Mucosa of rectum (tissue), 2 donors: ENCODE results near the gene ZDHHC11.
"Not testable (repeated sequence)": the region's sequence is repeated elsewhere in the genome, so short reads cannot be mapped to it uniquely, and the experiment has no call there.

Source experiments
- H3K27ac ChIP-seq, 2 donors: one replicate each; pipeline ENCODE4 v1.7.0; 2013; ENCODE audit warnings: inconsistent platforms in 2 of 2, low read depth in 2 of 2, low read length in 2 of 2
- H3K27me3 ChIP-seq, 2 donors: one replicate each; pipeline ENCODE4 v1.7.0; 2013; ENCODE audit warnings: low read length in 2 of 2; ENCODE audit not compliant: control insufficient read depth in 2 of 2, insufficient read depth in 2 of 2
- H3K36me3 ChIP-seq, 2 donors: one replicate each; pipeline ENCODE4 v1.7.0; 2013; ENCODE audit warnings: low read length in 2 of 2; ENCODE audit not compliant: control insufficient read depth in 2 of 2, insufficient read depth in 2 of 2
- H3K4me1 ChIP-seq, 2 donors: one replicate each; pipeline ENCODE4 v1.7.0; 2013; ENCODE audit warnings: low read length in 2 of 2, mild to moderate bottlenecking in 1 of 2; ENCODE audit not compliant: control insufficient read depth in 2 of 2, insufficient read depth in 2 of 2
- H3K4me3 ChIP-seq, 2 donors: one replicate each; pipeline ENCODE4 v1.7.0; 2013; ENCODE audit warnings: low read length in 2 of 2
- H3K9ac ChIP-seq, 2 donors: one replicate each; pipeline ENCODE4 v1.7.0; 2013; ENCODE audit warnings: low read length in 2 of 2, low read depth in 1 of 2, mild to moderate bottlenecking in 1 of 2
- H3K9me3 ChIP-seq, 2 donors: one replicate each; pipeline ENCODE4 v1.7.0; 2013; ENCODE audit warnings: low read length in 2 of 2; ENCODE audit not compliant: control insufficient read depth in 2 of 2
- donor health status: healthy.
- donor health status: Normal muscosa, but diverticular disease.

ZDHHC11 gene

DNA sequence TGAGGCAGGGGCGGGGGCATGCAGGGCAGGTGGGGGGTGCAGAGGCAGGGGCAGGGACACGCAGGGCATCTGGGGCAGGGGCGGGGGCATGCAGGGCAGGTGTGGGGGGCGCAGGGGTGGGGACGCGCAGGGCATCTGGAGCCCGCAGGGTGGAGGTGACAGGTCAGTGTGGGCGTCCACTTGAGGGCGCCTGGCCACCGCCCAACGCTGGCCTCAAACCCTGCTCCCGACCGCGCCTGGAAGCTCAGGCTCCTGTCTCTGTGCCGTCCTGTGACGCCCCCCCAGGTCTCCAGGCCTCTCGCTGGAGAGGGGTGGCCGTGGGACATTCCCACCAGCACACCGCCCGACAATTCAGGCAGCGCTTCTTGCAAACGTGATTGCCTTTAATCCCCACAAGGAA, 6.9 kb downstream of the ZDHHC11 start:
- H3K4me3 ChIP-seq, H3K27ac ChIP-seq, H3K36me3 ChIP-seq, H3K27me3 ChIP-seq, H3K4me1 ChIP-seq, H3K9me3 ChIP-seq, H3K9ac ChIP-seq: not testable (repeated sequence)

DNA sequence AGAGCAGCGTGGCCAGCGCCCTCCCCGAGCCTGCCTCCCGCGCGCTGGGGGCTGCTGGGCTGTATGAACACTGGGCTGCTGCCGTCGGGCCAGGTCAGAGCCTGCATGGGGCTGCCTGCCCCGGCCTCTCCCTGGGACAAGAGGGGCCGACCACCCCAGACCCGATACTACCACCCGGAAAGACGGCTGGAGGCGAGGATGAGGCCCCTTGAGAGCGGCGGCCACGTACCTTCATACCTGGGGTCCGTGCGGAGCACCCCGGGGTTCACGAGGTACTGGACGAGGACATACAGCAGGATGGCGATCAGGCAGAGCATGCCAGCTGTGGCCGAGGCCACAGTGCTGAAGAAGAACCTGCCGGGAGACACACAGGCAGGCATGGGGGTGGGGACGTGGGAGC, 7.4 kb downstream of the ZDHHC11 start:
- H3K9me3 ChIP-seq, H3K9ac ChIP-seq, H3K4me1 ChIP-seq: not testable (repeated sequence)

DNA sequence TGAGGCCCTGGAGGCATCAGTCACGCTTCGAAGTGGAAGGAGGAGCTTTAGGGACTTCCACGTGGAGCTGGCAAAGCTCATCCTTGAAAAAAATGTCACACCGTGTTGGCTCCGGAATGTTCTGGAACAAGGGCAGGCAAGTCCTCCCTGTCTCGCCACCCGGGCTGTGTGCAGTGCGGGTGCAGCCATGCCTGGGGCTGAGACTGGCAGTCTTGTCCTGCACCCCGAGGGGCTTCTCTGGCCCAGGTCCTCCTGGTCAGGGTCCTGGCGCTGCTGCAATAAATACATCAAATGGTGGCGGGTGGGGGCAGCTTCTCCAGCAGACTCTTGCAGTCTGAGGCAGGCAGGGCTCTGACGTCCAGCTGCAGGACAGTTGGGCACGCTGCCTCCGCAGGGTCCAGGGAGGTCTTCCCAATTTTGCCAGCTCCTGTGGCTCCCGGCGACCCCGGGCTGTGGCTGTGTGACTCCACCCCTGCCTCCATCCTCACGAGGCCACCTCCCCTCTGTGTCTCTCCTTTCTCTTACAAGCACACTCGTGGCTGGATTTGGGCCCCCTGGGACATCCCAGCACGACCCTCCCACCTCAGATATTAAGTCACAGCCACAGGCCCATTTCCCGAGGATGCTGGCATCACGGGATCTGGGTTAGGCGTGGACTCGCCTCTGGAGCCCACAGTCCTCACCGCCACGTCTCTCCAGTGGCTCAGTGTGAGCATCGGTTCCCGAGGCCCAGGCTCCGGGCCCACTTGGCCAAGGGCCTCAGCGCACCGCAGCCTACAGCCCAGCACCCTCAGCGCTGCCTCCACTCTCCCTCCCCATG, 8.2 kb downstream of the ZDHHC11 start:
- H3K9me3 ChIP-seq, H3K4me1 ChIP-seq, H3K27me3 ChIP-seq, H3K27ac ChIP-seq, H3K36me3 ChIP-seq, H3K4me3 ChIP-seq, H3K9ac ChIP-seq: not testable (repeated sequence)

More for the DNA sequence above, 7.4 kb downstream of the ZDHHC11 start:
- not testable (repeated sequence) for H3K36me3 ChIP-seq, H3K27me3 ChIP-seq, H3K4me3 ChIP-seq, H3K27ac ChIP-seq

DNA sequence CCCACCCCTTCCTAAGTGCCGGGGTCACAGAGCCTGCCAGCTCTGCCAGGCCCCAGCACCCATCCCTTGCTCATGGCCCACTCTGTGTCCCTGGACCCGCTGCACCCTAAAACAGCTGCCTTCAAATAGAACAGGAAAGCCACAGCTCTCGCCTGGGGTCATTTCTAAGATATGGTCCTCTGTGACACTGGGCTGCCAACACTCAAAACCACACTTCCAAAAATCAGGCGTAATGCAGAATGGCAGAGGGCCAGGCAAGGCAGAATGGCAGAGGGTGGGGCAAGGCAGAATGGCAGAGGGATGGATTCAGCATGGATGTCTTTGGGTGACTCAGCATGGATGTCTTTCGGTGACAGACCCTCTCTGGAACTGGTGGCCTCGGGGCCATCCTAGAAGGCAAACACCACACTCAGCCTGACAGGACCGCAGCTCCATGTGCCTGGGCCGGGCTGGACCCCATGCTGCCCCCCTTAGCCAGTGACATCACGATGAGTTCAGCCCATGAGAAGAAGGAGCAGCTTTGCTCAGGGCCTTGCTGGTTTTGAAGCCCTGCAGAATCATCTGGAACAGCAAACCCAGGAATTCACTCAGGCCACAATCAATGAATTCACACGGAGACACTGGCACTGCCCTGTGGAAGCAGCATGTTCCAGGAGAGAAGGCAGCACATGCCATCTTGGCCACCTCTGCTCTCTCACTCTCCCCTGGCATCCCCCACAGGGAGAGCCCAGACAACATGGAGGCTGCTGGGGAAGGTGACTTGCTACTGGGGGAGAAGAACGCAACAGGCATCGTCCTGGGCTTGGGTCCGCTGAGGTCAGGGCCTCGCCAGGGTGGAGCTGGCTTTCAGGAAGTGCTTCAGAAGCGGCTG, 9.0 kb downstream of the ZDHHC11 start:
- H3K36me3 ChIP-seq, H3K27me3 ChIP-seq, H3K4me1 ChIP-seq, H3K9ac ChIP-seq, H3K9me3 ChIP-seq, H3K27ac ChIP-seq, H3K4me3 ChIP-seq: not testable (repeated sequence)

DNA sequence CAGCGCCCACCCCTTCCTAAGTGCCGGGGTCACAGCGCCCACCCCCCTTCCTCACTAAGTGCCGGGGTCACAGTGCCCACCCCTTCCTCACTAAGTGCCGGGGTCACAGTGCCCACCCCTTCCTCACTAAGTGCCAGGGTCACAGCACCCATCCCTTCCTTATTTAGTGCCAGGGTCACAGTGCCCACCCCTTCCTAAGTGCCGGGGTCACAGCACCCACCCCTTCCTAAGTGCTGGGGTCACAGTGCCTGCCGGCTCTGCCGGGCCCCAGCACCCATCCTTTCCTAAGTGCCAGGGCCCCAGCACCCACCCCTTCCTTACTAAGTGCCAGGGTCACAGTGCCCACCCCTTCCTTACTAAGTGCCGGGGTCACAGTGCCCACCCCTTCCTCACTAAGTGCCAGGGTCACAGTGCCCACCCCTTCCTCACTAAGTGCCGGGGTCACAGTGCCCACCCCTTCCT, 9.8 kb downstream of the ZDHHC11 start:
- not testable (repeated sequence) for H3K9me3 ChIP-seq, H3K36me3 ChIP-seq, H3K27me3 ChIP-seq, H3K27ac ChIP-seq, H3K4me1 ChIP-seq, H3K9ac ChIP-seq, H3K4me3 ChIP-seq

DNA sequence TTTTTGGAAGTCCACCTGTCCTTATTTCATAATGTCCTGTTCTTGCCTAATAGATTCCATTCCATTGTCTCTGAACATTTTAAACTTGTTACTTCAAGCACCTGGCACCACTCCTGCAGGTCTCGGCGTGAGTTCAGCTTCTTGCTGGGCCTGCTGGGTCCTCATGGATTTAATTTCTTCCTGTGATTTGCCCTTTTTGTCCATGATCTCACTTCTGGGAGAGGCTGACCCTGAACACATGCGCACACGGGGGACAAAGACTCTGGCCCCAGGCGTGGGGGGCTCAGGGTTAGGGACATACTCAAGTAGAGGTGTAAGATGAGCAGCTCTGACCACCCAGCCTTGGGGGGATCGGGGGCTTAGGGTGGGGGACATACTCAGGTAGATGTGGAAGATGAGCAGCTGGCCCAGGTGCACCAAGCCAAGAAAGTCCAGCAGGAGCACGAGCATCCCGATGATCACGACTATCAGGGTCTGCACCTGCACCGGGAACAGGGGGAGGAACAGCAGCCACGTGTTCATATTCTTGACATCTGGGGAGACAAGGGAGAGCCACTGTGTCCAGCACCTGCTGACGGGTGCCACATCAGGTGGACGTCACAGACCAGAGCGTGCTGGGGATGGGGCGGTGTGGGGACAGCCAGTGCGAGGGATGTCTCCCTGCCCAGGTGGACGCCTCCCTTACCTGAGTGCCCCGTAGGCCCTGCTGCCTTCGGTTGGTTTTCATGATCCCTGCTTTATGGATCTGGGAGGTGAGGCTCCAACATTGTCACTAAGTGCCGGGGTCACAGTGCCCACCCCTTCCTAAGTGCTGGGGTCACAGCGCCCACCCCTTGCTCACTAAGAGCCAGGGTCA, 10.4 kb downstream of the ZDHHC11 start:
- not testable (repeated sequence) for H3K4me1 ChIP-seq, H3K27ac ChIP-seq, H3K9ac ChIP-seq, H3K27me3 ChIP-seq, H3K4me3 ChIP-seq, H3K9me3 ChIP-seq, H3K36me3 ChIP-seq

DNA sequence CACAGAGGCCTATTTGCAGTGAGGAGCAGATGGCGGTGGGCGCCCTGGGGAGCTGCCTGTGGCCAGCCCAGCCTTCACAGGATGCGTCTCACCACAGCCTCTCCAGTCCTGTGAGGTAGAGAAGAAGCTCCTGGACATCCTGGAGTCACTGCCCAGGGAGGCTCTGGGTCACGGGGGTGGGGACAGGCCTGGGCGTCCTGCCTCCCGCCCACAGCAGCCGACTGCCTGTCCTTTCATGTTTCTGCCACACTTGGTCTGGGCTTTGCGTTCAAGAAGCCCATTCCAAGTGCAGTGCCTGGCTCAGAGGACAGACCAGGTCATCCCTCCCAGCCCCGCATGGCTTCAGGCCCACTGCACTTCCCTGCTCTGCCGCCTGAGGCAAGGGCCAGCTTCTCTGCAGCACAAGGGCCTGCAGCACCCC, 12.3 kb downstream of the ZDHHC11 start:
- not testable (repeated sequence) for H3K4me1 ChIP-seq, H3K9ac ChIP-seq, H3K4me3 ChIP-seq, H3K9me3 ChIP-seq, H3K27ac ChIP-seq, H3K27me3 ChIP-seq, H3K36me3 ChIP-seq

DNA sequence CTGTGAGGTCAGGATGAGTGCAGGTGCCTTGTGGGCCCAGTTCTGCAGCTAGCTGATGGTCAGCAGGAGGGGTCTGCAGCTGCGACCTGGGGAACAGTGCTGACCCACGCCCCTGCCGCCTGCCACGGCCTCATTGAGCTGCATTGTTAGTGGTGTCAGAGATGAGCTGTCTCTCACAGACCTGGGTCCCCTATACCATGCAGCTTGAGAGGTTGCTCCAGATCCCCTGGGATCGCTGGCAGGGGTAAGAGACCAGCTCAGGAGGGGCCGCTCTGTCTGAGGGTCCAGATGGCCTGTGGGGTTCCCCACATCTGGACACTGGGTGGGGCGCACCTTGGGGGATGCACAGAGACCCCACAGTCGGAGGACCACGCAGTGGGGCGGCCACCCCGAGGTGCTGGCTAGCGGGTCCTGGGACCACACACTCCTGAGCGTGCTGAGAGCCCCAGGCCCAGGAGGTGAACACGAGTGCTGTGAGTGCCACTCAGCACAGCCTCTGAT, 13.1 kb downstream of the ZDHHC11 start:
- H3K36me3 ChIP-seq, H3K27ac ChIP-seq, H3K9me3 ChIP-seq, H3K9ac ChIP-seq, H3K4me1 ChIP-seq, H3K27me3 ChIP-seq, H3K4me3 ChIP-seq: not testable (repeated sequence)

DNA sequence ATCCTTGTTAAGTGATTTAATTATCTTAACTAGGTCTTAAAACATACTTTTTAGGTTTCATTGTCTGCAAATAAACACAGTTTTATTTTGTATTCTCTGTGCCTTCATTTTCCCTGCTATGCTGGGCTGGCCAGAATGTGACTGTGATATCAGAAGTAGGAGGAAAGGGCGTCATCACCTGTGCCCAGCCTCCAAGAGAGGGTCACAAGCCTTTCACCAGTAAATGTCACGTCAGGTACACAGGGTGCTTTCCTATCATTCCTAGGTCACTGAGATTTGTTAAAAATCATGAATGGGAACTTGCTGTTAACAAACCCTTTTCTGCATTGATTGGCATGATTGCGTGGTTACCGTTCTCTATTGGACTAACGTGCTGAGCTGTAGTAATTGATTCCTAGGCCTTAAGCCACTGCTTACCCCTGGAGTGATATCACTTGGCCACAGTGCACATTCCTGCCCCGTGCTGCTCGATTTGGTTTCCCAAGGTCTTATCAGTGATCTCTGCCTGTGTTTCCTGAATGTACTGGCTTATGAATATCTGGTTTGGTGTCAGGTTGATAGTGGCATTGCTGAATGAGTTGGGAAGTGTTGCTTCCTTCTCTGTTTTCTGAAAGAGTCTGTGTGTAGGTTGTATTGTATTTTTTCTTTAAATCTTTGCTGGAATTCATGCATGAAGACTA, 14.7 kb downstream of the ZDHHC11 start:
- H3K36me3 ChIP-seq, H3K9me3 ChIP-seq, H3K4me3 ChIP-seq, H3K9ac ChIP-seq, H3K4me1 ChIP-seq, H3K27ac ChIP-seq, H3K27me3 ChIP-seq: not testable (repeated sequence)
